Umbilical cord (tissue), 2 donors: ENCODE measurements around the gene SLC6A11. TPM values are rescaled to one million over a fixed set of nuclear protein-coding genes. Genes with fewer than 3 reads are reported as not detected.
A peak's percentile ranks its signal among the peaks of the same experiment; 100 is the strongest.

Source experiments
- DNase-seq: peaks from one replicate; pipeline ENCODE4 v3.0.0-alpha.2; 2015; ENCODE audit warnings: low spot score
- total RNA-seq: library from RNA; depleted of rRNA; stranded (reverse); fragments of >200 nt; gene quantifications from one replicate; pipeline ENCODE4 v1.2.3, GENCODE V29; 2014; ENCODE audit warnings: low replicate concordance; ENCODE audit not compliant: insufficient read depth

The SLC6A11 gene
- 1.4 TPM for total RNA-seq

GRCh38 chr3:10816019-10816862, at the start of gene SLC6A11:
TSS of gene SLC6A11 (plus strand) at chr3:10816228. CDS start at chr3:10816266, 38 bp downstream.
- DNase-seq: peak; percentile 3

DNA sequence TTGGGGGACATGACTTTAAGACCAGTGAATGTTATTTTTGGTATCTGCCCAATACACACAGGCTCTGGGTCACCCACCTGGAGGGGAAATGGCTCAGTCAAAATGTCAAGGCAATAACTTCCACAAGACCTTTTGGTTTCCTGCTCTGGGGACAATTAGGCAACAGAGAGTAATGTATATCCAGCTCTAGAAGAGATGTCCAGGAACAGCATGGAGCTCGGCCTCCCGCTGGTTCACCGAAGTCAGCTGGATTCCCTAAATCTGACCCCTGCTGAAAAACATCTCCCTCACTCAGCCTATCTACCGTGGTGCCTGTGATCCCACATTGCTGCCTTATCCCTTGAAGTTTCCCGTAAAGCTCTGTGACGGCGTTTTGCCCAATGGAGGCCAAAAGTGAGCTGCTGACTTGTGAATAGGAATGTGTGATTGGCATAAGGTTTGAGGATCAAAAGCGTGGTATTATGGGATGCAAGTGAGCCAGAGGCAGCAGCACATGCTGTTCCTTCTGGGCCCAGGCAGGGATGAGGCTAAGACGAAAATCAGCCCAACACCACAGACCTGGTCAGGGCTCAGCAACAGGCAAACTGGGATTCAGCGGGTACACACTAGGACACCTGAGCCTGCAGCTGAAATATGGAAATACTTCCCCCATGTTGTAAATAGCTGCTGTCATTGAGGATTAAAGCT, 47.2 kb upstream of the SLC6A11 start:
- DNase-seq: no peak

DNA sequence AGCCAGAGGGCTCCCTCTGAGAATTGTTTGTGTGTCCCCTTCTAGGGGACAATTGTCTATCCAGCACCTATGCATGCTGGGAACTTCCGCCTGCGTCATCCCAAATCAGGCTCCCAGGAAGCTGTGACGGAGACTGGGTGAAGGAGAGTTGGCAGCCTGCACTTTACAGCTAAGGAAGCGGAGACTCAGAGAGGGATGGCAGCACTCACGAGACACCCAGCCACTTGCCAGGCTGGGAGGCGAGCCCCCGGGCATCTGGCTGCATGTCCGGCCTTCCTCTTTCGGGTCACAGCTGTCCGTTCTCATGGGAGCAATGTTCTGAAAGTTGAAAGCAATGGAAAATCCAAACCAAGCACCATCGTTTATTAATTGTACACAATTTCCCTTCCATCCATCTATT, 45.5 kb upstream of the SLC6A11 start:
- no peak for DNase-seq

DNA sequence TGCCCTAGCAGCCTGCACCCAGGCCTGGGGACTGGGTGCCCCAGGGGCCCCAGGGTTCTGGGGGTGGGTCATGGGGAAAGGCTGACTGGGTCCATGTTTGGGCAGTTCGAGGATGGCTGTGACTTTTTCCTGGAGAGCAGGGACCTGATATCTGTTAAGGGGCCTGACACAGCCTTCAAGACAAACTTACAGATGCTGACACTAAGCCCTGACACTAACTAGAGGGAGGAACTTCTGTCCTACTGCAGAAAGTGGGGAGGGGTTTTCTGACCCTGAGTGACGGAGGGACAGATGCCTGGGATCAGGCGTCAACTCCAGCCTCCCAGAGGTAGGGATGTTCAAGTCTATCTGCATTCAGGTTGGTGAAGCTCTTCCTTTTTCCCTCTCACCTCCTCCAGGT, 45.0 kb upstream of the SLC6A11 start:
- DNase-seq: no peak

DNA sequence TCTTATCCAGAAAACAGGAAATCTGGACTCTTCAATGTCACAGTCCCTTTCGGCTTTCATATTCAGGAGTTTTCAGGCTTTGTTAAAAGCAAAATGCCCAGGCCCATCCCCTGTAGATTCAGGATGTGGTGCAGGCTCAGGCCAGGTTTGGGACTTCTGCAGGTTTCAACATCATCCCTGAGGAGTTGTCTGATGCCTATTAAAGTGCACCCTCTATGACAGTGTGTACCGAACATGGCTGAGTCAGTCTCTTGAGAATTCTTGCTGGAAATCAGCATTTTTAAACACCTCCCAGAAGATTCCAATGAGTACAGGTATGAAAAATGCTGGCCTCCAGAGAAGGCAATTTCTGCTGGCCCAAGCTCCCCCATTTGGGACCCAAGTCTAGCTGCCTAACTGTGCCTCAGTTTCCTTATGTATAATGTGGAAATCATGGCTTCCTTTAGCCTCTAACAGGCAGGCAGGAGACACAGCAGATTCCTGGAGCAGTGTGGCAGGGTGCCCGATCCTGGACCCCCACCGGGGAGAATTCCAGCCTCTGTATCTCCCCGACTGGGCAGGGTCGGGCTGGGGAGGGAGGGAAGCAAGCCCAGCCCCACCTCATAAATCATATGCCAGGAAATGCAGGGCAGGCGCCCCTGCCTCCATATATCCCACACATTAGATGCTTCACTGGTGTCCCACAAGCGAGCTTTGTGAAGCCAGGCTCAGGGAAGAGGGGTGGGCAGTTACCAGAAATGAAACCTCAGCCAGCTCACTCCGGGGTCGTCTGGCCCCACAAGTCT, 44.4 kb upstream of the SLC6A11 start:
- no peak for DNase-seq

DNA sequence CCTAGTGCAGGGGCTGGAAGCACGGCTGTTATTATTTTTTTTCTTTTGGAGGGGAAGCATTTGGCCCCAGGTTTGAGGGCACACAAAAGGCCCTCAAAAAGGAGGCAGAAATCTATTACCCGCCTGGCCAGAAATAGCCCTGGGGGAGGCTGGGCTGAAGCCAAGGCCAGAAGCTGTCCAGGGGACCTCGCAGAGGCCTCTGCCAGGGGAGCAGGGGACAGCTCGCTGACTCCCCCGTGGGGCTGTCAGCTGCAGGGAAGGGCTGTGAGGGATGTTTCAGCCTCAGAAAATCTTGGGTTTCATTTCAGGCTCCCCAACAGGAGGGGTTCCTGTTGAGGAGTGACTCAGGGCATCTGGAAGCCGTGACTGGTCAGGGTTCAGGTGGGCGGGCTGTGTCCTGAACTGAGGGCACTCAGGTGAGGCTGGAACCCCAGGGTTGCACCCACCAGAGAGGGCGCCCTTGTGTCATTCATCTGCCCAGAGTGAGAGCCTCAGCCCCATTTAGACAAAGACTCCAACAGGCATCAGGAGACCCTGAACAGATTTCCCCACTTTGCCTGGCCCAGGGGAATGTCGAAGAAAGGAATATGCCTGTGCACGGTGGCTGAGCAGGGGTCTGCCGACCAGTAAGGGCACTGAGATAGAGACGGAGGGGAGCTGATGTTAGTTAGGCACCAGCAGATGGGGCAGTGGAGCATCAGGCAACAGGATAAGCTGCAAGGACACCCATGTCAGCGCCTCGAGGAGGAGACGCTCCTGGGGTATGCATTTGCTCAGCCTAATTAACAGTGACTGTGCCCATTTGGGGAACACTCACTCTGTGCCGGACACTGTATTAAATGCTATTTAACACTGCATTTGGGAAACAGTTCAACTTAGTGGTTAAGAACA, 43.5 kb upstream of the SLC6A11 start:
- DNase-seq: no peak

DNA sequence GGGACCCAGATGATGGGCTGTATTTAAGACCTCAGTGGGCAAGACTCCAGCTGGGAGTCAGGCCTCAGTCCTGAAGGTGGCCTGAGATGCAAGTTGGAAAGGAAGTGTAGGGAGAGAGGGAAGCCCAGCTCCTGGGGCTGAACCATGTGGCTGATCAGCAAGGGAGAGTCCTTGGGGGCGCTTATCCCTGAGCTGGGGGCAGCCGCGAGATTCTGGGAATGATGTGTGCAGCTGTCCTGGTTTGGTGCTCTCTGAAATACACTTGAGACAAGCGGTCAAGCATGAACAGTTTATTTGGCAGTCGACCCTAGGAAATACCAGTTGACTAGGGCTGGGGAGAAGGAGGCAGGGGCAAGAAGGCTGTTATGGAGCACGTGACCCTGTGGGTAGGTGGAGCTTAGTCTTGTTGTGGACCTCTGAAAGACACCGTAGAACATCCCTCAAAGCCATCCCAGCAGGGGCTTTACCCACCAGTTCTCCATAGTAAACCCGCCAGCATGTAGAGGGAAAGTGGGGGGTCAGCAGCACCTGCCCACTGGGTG, 41.8 kb upstream of the SLC6A11 start:
- DNase-seq: no peak

- DNase-seq: no peak
These were observed 41.2 kb upstream of the SLC6A11 start for GRCh38 chr3:10774825-10775224.

GRCh38 chr3:10775259-10775658, 40.8 kb upstream of the SLC6A11 start:
- no peak for DNase-seq

DNA sequence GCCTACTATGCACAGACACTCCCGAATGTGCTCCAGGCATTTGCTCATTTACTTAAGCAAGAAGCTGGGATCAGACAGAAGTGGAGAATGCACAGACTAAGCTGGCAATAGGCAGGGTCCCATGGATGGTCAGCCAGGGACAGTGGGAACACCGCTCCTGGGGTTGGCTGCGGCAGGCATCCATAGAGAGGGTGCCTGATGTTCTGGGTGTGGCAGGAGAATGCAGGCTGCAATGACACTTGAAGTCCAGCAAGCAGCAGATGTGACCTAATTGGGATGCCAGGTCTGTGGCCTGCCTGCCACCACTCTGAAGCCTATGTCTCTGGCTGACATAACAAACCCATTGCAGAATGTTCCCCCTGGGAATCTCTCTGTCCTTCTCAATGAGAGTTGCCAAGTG, 40.2 kb upstream of the SLC6A11 start:
- DNase-seq: no peak

DNA sequence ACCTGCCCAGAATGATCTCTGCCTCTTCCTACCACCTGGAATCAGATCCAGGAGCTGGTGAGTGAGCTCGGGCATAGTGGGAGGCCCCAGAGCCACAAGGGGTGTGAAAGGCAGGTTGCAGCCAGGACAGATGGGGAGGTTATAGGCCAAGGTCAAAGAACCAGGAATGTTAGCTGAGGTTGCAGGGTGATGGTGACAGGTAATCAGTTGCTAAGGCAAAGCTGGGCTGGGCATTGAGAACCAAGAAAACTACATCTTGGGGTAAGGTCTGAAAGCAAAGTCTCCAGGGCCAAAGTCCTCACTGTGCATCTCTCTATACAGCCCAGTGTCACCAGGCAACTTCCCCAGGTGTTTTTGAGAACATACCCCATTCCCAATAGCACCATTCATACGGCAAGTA, 38.4 kb upstream of the SLC6A11 start:
- DNase-seq: no peak

DNA sequence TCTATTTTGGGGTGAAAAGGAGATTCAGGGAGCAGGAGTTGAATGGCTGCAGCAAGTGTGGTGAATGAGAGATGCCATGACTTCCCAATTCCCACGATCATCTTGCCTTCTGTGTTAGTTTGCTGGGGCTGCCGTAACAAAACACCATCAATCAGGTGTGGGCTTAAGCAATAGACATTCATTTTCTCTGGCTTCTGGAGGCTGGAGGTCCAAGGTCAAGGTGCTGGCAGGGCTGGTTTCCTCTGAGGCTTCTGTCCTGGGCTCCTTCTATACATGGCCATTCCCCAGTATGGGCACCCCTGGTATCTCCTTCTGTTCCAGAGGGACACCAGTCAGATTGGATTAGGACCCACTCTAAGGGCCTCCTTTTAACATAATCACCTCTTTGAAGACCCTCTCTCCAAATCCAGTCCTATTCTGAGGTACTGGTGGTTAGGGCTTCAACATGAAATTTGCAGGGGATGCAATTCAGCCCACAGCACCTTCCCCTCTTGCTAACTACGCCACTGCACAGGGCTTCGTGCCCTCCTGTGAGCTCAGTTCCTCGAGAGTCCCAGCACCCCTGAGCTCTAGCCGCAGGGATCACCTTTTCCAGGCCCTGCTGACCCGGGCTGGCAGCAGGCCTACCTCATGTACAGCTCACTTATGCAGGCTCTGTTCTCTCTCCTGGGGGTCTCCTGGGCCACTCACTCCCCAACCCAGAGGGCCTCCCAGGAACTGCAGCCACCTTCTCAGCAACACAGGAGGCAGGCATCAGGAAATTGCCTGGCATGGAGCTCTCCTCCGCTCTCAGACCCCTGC, 37.3 kb upstream of the SLC6A11 start:
- no peak for DNase-seq

GRCh38 chr3:10779293-10779805, 36.7 kb upstream of the SLC6A11 start:
- DNase-seq: no peak

- peak; percentile 9 for DNase-seq
These were observed 35.8 kb upstream of the SLC6A11 start for GRCh38 chr3:10780243-10780642.

DNA sequence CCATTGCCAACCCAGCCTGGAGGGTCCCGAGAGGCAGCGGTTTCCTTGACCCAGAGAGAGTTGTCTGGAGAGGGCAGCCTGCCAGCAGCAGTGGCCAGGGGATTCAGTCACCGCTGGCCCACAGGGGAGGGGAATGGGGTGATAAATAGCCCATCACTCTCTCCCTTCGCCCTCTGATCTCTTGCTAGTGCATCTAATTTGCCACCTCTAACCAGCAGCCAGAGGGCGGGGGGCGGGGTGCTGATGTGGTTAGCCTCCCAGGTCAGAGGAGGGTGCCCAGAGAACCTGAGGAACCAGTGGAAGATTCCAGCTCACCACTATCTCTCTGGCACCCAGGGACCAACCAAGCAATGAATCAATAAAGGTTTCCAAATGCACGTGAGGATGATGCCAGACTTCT, 35.1 kb upstream of the SLC6A11 start:
- no peak for DNase-seq

DNA sequence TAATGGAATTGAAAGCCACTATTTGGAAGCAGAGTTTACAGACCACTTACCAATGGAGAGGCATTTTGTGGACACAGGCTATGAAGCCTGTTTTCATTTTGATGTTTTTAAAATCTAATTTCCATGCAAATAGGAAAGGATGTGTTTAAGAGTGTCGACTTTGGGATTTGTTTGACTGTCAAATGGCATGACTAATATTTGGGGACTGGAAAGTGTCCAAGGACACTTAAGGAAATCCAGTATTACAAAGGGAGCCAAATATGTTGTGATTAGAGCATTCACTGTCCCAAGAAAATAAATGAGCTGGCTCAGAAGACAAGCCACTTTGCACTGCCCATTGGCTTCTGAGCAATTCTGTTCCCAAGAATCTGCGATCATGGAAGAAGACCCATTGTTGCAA, 34.0 kb upstream of the SLC6A11 start:
- DNase-seq: no peak

GRCh38 chr3:10783360-10784351, 32.4 kb upstream of the SLC6A11 start:
- no peak for DNase-seq

DNA sequence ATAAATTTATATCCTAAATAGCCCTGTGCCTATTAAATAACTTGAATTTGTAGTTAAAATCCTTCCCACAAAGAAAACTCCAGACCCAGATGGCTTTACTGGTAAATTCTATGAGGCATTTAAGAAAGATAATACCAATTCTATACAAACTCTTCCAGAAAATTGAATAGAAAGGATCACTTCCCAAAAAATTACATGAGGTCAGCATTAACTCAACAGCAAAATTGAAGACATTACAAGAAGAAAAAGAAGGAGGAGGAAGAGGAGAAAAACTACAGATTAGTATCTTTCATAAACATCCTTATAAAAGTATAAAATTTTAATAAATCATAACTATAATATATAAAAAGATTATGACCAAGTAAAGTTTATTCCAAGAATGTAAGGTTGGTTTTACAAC, 29.4 kb upstream of the SLC6A11 start:
- no peak for DNase-seq

DNA sequence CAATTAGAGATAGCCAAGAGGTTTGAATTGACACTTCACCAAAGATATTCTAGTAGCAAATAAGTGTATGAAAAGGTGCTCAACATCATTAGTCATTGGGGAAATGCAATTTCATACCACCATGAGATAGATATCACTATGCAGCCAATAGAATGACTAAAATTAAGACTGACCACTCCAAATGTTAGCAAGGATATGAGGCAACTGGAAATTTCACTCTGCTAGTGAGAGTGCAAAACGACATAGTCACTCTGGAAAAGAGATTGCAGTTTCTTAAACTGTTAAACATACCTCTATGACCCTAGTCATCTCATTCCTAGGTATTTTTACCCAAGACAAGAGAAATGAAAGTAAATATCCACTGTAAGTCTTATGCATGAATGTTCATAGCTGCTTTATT, 27.6 kb upstream of the SLC6A11 start:
- no peak for DNase-seq
